Spinal cord (tissue), 10 donors: ENCODE data around the gene GSG1L. TPM values are rescaled to one million over a fixed set of nuclear protein-coding genes. Genes with fewer than 3 reads are reported as not detected.

Experiments
- DNase-seq, 6 donors: peaks; one replicate each; pipeline versions ENCODE4 v3.0.0 to v3.0.0-alpha.2; 2013 to 2015; ENCODE audit warnings: low spot score in 6 of 6, low read depth in 4 of 6
- H3K27ac ChIP-seq: one replicate; pipeline ENCODE4 v1.5.1; 2013; ENCODE audit warnings: low read depth, low read length, control low read depth
- H3K27me3 ChIP-seq: one replicate; pipeline ENCODE4 v1.6.1; 2013; ENCODE audit warnings: low read length; ENCODE audit not compliant: control insufficient read depth, insufficient read depth
- H3K36me3 ChIP-seq: one replicate; pipeline ENCODE4 v1.6.1; 2013; ENCODE audit warnings: low read length; ENCODE audit not compliant: control insufficient read depth, insufficient read depth
- H3K4me1 ChIP-seq: one replicate; pipeline ENCODE4 v1.6.1; 2013; ENCODE audit warnings: low read length; ENCODE audit not compliant: control insufficient read depth, insufficient read depth
- H3K4me3 ChIP-seq: one replicate; pipeline ENCODE4 v1.5.1; 2013; ENCODE audit warnings: low read depth, low read length, control low read depth
- H3K9me3 ChIP-seq: one replicate; pipeline ENCODE4 v1.6.1; 2013; ENCODE audit warnings: low read length; ENCODE audit not compliant: control insufficient read depth, insufficient read depth
- WGBS: methylation state at CpG from one replicate; pipeline ENCODE4 v1.1.5; 2013; ENCODE audit warnings: missing lambda C conversion rate; ENCODE audit not compliant: insufficient coverage; 5-methylcytosine and 5-hydroxymethylcytosine counted together
- polyA plus RNA-seq, 2 donors: library from polyadenylated mRNA; unstranded; fragments of 120-200 nt; gene quantifications; one replicate each; pipeline ENCODE4 v1.2.1, GENCODE V29; 2013; ENCODE audit not compliant: insufficient read length in 2 of 2
- total RNA-seq, 2 donors: library from RNA; depleted of rRNA in 1 of 2; stranded (reverse); fragments of 120-200 nt in 1 of 2; fragments of >200 nt in 1 of 2; gene quantifications; one replicate each; pipeline versions ENCODE4 v1.2.3 to v1.2.4, GENCODE V29; 2013 to 2014
- donor health status: healthy.

The GSG1L gene
- total and polyA plus RNA-seq, 4 donors = 7.5 to 26.1 (median 18.0) TPM

DNA sequence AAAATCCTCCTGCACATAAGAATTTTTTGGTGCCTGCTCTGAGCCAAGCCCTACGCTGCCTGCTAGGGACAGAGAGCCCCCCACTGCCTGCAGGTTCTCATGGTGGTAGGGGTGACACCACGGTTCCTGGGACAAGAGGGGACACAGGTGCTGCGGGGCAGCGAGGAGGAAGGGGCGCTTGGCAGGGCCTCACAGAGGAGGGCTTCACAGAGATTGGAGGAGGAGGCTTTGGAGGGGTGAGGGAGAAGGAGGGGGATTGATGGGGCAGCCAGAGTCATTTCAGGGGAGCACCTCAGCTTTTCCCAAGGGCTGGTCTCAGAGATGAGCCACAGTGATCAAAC, 29.8 kb upstream of the GSG1L start:
- H3K4me1 ChIP-seq = peaks cover 27% of the 10 kb centered on the region
- peaks cover 46% of the 10 kb centered on the region for H3K36me3 ChIP-seq
- H3K27me3 ChIP-seq = no peaks in the 10 kb centered on the region
- no peaks in the 10 kb centered on the region for H3K9me3 ChIP-seq
- no peak overlapping the region for H3K4me3 ChIP-seq
- no peak overlapping the region for H3K27ac ChIP-seq
- 66% methylated on average over 5 of the region's 5 CpGs for WGBS
- no peak for DNase-seq

DNA sequence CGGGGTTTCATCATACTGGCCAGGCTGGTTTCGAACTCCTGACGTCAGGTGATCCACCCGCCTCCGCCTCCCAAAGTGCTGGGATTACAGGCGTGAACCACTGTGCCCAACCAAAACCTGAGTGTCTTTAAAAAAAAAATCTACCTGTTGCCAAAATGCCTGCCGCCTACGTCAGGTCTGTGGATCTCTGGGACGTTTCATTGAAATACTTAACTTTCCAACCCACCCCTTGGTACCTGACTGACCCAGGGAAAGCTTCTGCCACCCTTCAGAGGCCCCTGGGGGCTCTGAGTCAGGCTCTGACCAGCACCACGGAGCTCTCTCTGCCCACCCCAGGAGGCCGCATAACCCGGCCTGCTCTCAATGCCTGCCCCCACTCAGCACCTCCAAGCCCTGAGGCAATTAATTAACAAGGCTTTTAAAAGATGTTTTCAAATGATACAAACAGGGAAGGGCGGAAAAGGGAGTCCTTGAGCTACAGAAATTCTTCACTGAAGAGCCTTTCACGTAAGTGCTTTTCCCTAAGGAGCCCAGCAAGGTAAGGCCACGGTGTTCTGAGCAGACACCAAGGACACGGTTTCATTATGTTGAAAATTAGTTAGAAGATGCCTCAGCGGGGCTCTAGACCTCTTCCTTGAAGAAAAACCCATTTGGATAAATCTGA, 29.3 kb upstream of the GSG1L start:
- Histone ChIP-seq H3K27ac (no peak overlapping the region), H3K27me3 (no peaks in the 10 kb centered on the region), H3K36me3 (peaks cover 41% of the 10 kb centered on the region), H3K9me3 (no peaks in the 10 kb centered on the region), H3K4me1 (peaks cover 27% of the 10 kb centered on the region), H3K4me3 (no peak overlapping the region)
- peak in 1 of 6 donors; percentile 61 for DNase-seq
- WGBS = 75% methylated on average over 10 of the region's 17 CpGs

DNA sequence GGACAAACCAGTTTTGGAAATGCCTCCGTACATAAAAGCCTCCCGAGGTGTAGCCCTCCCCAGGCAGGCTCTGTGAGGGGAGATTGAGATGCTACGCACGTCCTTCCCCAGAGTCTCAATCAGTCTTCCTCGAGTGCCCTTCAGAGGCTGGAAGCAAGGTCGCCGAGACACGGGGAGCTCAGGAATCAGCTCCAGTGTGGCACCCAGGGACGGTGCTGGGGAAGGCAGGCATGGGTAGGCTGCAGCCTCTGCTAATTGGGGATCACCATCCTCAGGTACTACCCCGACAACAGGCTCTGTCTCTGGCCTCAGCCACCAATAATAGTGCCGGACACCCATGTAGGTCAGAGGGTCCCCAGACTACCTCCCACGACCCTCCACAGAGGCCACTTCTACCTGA, 28.1 kb upstream of the GSG1L start:
- Histone ChIP-seq H3K27me3 (no peaks in the 10 kb centered on the region), H3K9me3 (no peaks in the 10 kb centered on the region), H3K4me3 (no peak overlapping the region), H3K4me1 (peaks cover 27% of the 10 kb centered on the region), H3K36me3 (peaks cover 35% of the 10 kb centered on the region), H3K27ac (no peak overlapping the region)
- WGBS = 57% methylated on average over 12 of the region's 12 CpGs
- peak in 2 of 6 donors; percentile 21 to 84 for DNase-seq

DNA sequence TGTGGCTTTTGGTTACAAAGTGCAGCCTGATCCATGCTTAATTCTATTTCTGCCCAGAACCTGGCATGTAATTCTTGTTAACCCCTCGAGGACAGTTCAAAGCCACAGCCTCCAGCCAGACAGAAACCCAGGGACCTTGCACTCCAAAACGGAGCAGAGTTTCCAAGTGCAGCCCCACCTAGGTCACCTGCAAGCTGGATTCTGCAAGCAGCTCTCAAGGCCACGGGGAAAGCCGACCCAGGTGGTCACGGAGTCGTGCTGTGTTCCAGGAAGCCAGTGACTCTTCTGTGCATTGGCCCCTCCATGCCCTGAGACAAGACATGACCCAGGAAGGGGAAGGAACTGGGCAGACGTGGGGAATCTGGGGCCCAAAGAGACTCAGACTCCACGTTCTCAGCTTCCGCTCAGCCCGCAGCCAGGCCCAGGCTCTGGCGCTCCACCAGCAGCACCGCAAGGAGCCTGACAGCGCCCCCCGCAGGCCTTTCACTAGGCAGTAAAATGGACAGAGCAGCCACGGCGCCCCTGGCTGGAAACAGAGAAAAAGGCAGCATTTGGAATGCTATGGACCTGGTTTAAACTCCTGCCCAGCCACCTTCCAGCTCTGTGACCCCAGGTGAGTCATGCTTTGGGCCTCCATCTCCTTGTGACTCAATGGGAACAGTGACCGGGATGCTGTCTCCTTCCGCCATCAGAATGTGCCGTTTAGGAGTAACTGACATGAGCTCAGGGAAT, 27.3 kb upstream of the GSG1L start:
- Histone ChIP-seq H3K36me3 (peaks cover 29% of the 10 kb centered on the region), H3K4me3 (no peak overlapping the region), H3K27me3 (no peaks in the 10 kb centered on the region), H3K4me1 (peaks cover 27% of the 10 kb centered on the region), H3K27ac (no peak overlapping the region), H3K9me3 (no peaks in the 10 kb centered on the region)
- no peak for DNase-seq
- 69% methylated on average over 19 of the region's 19 CpGs for WGBS

DNA sequence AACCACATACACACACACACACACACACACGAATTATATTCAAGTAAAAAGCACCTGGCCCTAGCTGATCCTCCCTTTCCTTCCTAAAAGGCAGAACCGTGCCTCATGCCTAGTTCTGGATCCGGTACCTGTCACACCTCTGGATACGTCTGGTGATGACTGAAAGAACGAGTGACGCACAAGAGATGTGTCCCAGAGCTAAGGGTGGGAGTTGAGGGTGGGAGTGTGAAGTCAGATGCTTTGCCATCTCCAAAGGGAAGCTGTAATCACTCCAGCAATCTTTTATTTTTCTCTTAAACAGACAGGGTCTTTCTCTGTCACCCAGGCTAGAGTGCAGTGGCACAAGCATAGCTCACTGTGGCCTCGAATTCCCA, 26.5 kb upstream of the GSG1L start:
- Histone ChIP-seq H3K27ac (no peak overlapping the region), H3K27me3 (no peaks in the 10 kb centered on the region), H3K4me1 (peaks cover 27% of the 10 kb centered on the region), H3K9me3 (no peaks in the 10 kb centered on the region), H3K36me3 (peaks cover 22% of the 10 kb centered on the region), H3K4me3 (no peak overlapping the region)
- DNase-seq = no peak
- WGBS = 72% methylated on average over 3 of the region's 7 CpGs

DNA sequence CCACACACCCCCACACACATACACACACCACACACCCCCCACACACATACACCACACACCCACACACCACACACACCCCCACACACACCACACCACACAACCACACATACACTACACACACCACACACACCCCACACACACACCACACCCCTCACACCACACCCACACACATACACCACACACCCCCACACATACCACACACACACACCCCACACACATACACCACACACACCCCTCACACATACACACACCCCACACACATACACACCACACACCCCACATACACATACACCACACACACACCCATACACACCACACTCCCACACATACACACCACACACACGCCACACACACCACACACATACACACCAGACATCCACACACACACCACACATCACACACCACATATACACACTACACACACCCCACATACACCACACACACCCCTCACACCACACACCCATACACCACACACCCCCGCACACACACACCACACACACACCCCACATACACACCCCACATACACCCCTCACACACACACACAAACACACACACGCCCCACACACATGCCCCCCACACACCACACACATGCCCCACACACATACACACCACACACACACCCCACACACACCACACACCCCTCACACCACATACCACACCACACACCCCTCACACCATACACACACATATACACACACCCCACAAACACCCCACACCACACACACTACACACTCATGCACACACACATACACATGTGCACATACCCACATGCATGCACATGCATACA, 25.9 kb upstream of the GSG1L start:
- Histone ChIP-seq H3K27ac (no peak overlapping the region), H3K4me3 (no peak overlapping the region)
- WGBS = 100% methylated on average over 3 of the region's 3 CpGs

DNA sequence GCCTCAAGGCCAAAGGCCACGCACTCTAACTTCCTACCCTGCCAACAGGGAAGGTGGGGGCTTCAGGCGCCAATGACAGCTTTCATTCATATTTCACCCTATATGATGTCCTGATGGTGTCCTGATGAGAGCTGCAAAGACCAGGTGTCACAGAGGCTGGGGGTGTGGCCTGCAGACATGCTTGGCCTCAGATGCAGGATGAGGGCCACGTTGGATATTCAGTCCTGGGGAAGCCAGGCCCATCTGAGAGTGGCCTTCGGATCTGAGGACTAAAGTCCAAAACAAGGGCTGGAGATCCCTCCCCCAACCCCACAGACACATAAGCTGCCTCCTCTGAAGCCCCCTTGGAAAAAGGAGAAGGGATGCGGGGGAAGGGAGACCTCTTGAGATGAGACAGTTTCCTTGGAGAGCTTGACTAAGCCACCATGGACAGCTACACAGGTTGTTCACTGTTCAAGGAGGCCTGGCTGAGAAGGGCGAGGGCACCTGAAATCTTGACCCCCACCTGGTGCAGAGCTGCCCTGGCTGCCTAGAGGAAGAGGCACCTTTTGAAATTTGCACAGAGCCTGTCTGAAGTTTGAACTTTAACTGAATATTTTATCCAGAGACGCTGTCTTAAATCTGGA, 24.3 kb upstream of the GSG1L start:
- Histone ChIP-seq H3K9me3 (no peaks in the 10 kb centered on the region), H3K27me3 (no peaks in the 10 kb centered on the region), H3K36me3 (peaks cover 16% of the 10 kb centered on the region), H3K4me3 (no peak overlapping the region), H3K27ac (no peak overlapping the region), H3K4me1 (peaks cover 19% of the 10 kb centered on the region)
- 85% methylated on average over 3 of the region's 7 CpGs for WGBS
- no peak for DNase-seq

More for the DNA sequence above, 25.9 kb upstream of the GSG1L start:
- Histone ChIP-seq H3K9me3 (no peaks in the 10 kb centered on the region), H3K27me3 (no peaks in the 10 kb centered on the region), H3K36me3 (peaks cover 22% of the 10 kb centered on the region), H3K4me1 (peaks cover 27% of the 10 kb centered on the region)
- no peak for DNase-seq

DNA sequence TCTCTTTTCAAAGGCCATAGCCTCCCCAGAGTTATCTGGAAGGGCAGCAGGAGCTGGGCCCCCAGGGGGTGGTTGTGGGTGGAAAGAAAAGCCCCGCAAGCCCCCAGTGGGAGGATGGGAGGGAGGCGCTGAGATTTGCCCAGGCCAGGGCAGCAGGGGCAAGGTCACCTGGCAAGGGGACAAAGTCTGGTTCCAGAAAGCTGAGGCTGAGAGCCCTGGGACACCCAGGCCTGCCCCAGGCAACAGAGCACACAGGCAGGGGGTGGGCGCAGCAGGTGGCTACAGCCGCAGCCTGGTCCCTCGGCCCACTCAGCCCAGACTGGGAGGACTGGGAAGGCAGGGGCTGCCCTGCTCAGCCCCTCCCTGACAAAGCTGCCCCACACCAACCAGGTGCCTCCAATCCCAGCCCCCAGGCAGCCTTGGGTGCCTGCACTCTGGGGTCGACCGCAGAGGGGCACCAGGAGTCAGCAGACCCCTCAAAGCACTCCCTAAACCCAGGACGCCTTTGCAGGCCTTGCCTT, 23.7 kb upstream of the GSG1L start:
- H3K36me3 ChIP-seq = peaks cover 15% of the 10 kb centered on the region
- 82% methylated on average over 8 of the region's 8 CpGs for WGBS
- no peak for DNase-seq
- H3K4me3 ChIP-seq = no peak overlapping the region
- peaks cover 17% of the 10 kb centered on the region for H3K4me1 ChIP-seq
- no peaks in the 10 kb centered on the region for H3K27me3 ChIP-seq
- H3K9me3 ChIP-seq = no peaks in the 10 kb centered on the region
- H3K27ac ChIP-seq = no peak overlapping the region
